ENCODE data around the gene TNS3.

The TNS3 gene

GRCh38 chr7:47523401-47523800, 58.5 kb downstream of the TNS3 start:
- no peak for DNase-seq (ENCODE audit: low read depth in 2 of 2)

GRCh38 chr7:47521816-47522561, 59.9 kb downstream of the TNS3 start:
- no peak for DNase-seq (ENCODE audit: low read depth in 2 of 2)

- DNase-seq (ENCODE audit: low read depth in 2 of 2): no peak
Measured at GRCh38 chr7:47521011-47521795, 60.7 kb downstream of the TNS3 start.

GRCh38 chr7:47520406-47520805, 61.5 kb downstream of the TNS3 start:
- no peak for DNase-seq (ENCODE audit: low read depth in 2 of 2)

GRCh38 chr7:47518827-47519226, 63.1 kb downstream of the TNS3 start:
- DNase-seq (ENCODE audit: low read depth in 2 of 2): no peak

- no peak for DNase-seq (ENCODE audit: low read depth in 2 of 2)
Measured at GRCh38 chr7:47517821-47518480, 64.0 kb downstream of the TNS3 start.

GRCh38 chr7:47516985-47517600, 64.8 kb downstream of the TNS3 start:
- no peak for DNase-seq (ENCODE audit: low read depth in 2 of 2)

GRCh38 chr7:47516386-47516785, 65.5 kb downstream of the TNS3 start:
- no peak for DNase-seq (ENCODE audit: low read depth in 2 of 2)

GRCh38 chr7:47515305-47515834, 66.5 kb downstream of the TNS3 start:
- no peak for DNase-seq (ENCODE audit: low read depth in 2 of 2)

GRCh38 chr7:47514818-47515217, 67.1 kb downstream of the TNS3 start:
- DNase-seq (ENCODE audit: low read depth in 2 of 2): no peak

GRCh38 chr7:47514367-47514766, 67.5 kb downstream of the TNS3 start:
- DNase-seq (ENCODE audit: low read depth in 2 of 2): no peak

- DNase-seq (ENCODE audit: low read depth in 2 of 2): no peak
Measured at GRCh38 chr7:47513741-47514241, 68.1 kb downstream of the TNS3 start.

GRCh38 chr7:47512481-47513176, 69.3 kb downstream of the TNS3 start:
- no peak for DNase-seq (ENCODE audit: low read depth in 2 of 2)

- no peak for DNase-seq (ENCODE audit: low read depth in 2 of 2)
Measured at GRCh38 chr7:47511699-47512370, 70.1 kb downstream of the TNS3 start.

GRCh38 chr7:47510786-47511185, 71.1 kb downstream of the TNS3 start:
- DNase-seq (ENCODE audit: low read depth in 2 of 2): no peak

- DNase-seq (ENCODE audit: low read depth in 2 of 2): no peak
Measured at GRCh38 chr7:47510192-47510591, 71.7 kb downstream of the TNS3 start.

GRCh38 chr7:47509571-47509970, 72.3 kb downstream of the TNS3 start:
- no peak for DNase-seq (ENCODE audit: low read depth in 2 of 2)

GRCh38 chr7:47508389-47509380, 73.2 kb downstream of the TNS3 start:
- DNase-seq (ENCODE audit: low read depth in 2 of 2): no peak

GRCh38 chr7:47507522-47507921, 74.4 kb downstream of the TNS3 start:
- DNase-seq (ENCODE audit: low read depth in 2 of 2): no peak

Measured in stimulated activated CD4-positive, alpha-beta T cell treated with anti-CD3 and anti-CD28 coated beads, Interleukin-1b, Interleukin-23, amount 100 ng/mL, for 1 hour (primary cell).